K562 (cell line): ENCODE measurements around the gene PCLAF. TPM values are rescaled to one million over a fixed set of nuclear protein-coding genes. Genes with fewer than 3 reads are reported as not detected.
A peak's percentile ranks its signal among the peaks of the same experiment; 100 is the strongest.

ENCODE experiments used
- DNMT1 ChIP-seq: fragments of 450-650 bp; IDR thresholded peaks from 2 replicates; pipeline ENCODE4 v1.6.1; 2016; ENCODE audit warnings: antibody characterized with exemption, mild to moderate bottlenecking
- ESRRB ChIP-seq: fragments of 250-450 bp; sonication (Bioruptor Pico); IDR thresholded peaks from 2 replicates; pipeline ENCODE4 v1.5.0; 2020; ENCODE audit warnings: mild to moderate bottlenecking, moderate library complexity, borderline replicate concordance
- MAFF ChIP-seq: IDR thresholded peaks from 2 replicates; pipeline ENCODE4 v1.6.1; 2012; ENCODE audit warnings: low read length, improper control_type of control experiment
- NFYB ChIP-seq: IDR thresholded peaks from 2 replicates; pipeline ENCODE4 v1.6.1; 2011; ENCODE audit warnings: mild to moderate bottlenecking, moderate library complexity; ENCODE audit not compliant: insufficient read length; ENCODE audit errors: extremely low read depth
- POLR2H ChIP-seq: IDR thresholded peaks from 2 replicates; pipeline ENCODE4 v1.6.1; 2016; ENCODE audit warnings: missing genetic modification characterization, low read depth, mild to moderate bottlenecking, control low read depth, missing compliant biosample characterization, moderate library complexity
- RAD21 ChIP-seq, 2 experiments: fragments of 250-450 bp in 1 of 2; fragments of 450-650 bp in 1 of 2; sonication (Bioruptor Pico) in 1 of 2; formaldehyde crosslinking in 1 of 2; IDR thresholded peaks in 1 of 2; conservative IDR thresholded peaks in 1 of 2; 2 replicates each; pipeline versions ENCODE4 v1.4.0 to v1.8.0; 2020 to 2022; ENCODE audit warnings: mild to moderate bottlenecking in 2 of 2, moderate library complexity in 1 of 2
- RBFOX2 ChIP-seq: fragments of 200-400 bp; formaldehyde crosslinking; IDR thresholded peaks from 2 replicates; pipeline ENCODE4 v1.6.1; 2017; ENCODE audit warnings: low read depth, mild to moderate bottlenecking, low read length, moderate library complexity
- SAP30 ChIP-seq: fragments of 200-600 bp; sonication (generic); IDR thresholded peaks from 2 replicates; pipeline ENCODE4 v1.6.1; 2012; ENCODE audit warnings: borderline replicate concordance, low read depth, mild to moderate bottlenecking, moderate library complexity, low read length, control low read depth, inconsistent platforms; ENCODE audit not compliant: insufficient read depth, poor library complexity, severe bottlenecking
- SNRNP70 ChIP-seq: fragments of 200-400 bp; formaldehyde crosslinking; optimal IDR thresholded peaks from 2 replicates; pipeline ENCODE3; 2017; ENCODE audit warnings: low read depth, low read length
- YBX1 ChIP-seq: fragments of 450-650 bp; IDR thresholded peaks from 2 replicates; pipeline ENCODE4 v1.7.1; 2016; ENCODE audit warnings: mild to moderate bottlenecking
- ZKSCAN3 ChIP-seq: fragments of 250-450 bp; sonication (Bioruptor Pico); IDR thresholded peaks from 2 replicates; pipeline ENCODE4 v1.4.0; 2020
- ZNF197 ChIP-seq: fragments of 200-800 bp; sonication (Bioruptor generic); IDR thresholded peaks from 2 replicates; pipeline ENCODE4 v1.6.1; 2016; ENCODE audit warnings: low read depth, missing genetic modification characterization, missing compliant biosample characterization
- polyA plus RNA-seq, 8 experiments: library from polyadenylated mRNA; depleted of rRNA in 4 of 8; stranded (reverse) in 5 of 8; unstranded in 3 of 8; fragments of >200 nt; fragmentation: Nextera tagmentation in 2 of 8; fragmentation: Illumina TruSeq in 1 of 8; extraction: Ambion mirVana in 2 of 8; extraction: Trizol in 1 of 8; gene quantifications; 2 replicates each; pipeline versions ENCODE4 v1.2.1 to v1.2.3, GENCODE V29; 2011 to 2014; ENCODE audit warnings: inconsistent platforms in 1 of 8, missing spikeins in 1 of 8
- total RNA-seq, 7 experiments: library from RNA; depleted of rRNA in 6 of 7; stranded (reverse); fragments of >200 nt in 6 of 7; fragmentation: Illumina TruSeq in 2 of 7; extraction: Trizol in 2 of 7; gene quantifications; 2 replicates each; pipeline versions ENCODE4 v1.2.1 to v1.2.3, GENCODE V29; 2011 to 2021; ENCODE audit warnings: low replicate concordance in 1 of 7
- TF ChIP-seq, protein P1 (sequence below): IDR thresholded peaks from 3 replicates; pipeline ENCODE4 v1.6.1; 2011; ENCODE audit warnings: borderline replicate concordance, mild to moderate bottlenecking, moderate library complexity; ENCODE audit not compliant: insufficient read length; ENCODE audit errors: extremely low read depth
- TF ChIP-seq, protein P2 (sequence below), 3 experiments: IDR thresholded peaks in 2 of 3; conservative IDR thresholded peaks in 1 of 3; 2 replicates each; pipeline ENCODE4 v1.5.1; 2011 to 2012; ENCODE audit warnings: low read length in 3 of 3, mild to moderate bottlenecking in 3 of 3, control low read depth in 2 of 3, improper control_type of control experiment in 1 of 3, inconsistent platforms in 1 of 3, low read depth in 1 of 3, mixed read lengths in 1 of 3, moderate library complexity in 1 of 3; ENCODE audit not compliant: insufficient read depth in 2 of 3
- TF ChIP-seq, protein P3 (sequence below), 2 experiments: IDR thresholded peaks; 2 replicates each; pipeline ENCODE4 v1.6.1; 2012; ENCODE audit warnings: improper control_type of control experiment in 2 of 2, low read depth in 2 of 2, low read length in 2 of 2, borderline replicate concordance in 1 of 2

The PCLAF gene
- total and polyA plus RNA-seq, 9 of the 15 experiments (the other 6 are each of a cell fraction or from before 2014, with no cell fraction given) = 112 to 881 (median 360) TPM

DNA sequence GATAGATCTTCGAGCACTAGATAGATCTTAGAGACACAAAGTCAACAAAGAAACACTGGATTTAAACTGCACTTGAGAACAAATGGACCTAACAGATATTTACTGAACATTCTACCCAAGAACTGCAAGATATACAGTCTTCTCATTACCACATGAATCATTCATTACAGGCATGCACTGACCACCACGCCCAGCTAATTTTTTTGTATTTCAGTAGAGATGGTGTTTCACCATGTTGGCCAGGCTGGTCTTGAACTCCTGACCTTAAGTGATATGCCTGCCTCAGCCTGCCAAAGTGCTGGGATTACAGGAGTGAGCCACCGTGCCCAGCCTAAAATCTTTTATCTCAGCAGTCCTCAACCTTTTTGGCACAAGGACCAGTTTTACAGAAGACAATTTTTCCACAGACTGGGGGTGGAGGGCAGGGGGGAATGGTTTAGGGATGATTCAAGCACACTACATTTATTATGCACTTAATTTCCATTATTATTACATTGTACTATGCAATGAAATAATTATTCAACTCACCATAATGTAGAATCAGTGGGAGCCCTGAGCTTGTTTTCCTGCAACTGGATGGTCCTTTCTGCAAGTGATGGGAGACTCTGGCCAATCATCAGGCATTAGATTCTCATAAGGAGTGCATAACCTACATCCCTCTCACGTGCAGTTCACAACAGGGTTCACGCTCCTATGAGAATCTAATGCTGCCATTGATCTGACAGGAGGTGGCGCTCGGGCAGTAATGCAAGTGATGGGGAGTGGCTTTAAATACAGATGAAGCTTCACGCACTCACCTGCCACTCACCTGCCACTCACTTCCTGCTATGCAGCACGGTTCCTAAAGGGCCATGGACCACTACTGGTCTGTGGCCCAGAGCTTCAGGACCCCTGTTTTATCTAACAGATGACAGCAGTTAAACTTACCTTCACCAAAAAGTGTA lies 47.0 kb downstream of the PCLAF start (continued):
- TF ChIP-seq ESRRB = no peak
- TF ChIP-seq ZNF197 (CRISPR knock-in tag) = no peak
- TF ChIP-seq DNMT1 = no peak
- TF ChIP-seq POLR2H (tag) = no peak
- TF ChIP-seq, protein P1, sequence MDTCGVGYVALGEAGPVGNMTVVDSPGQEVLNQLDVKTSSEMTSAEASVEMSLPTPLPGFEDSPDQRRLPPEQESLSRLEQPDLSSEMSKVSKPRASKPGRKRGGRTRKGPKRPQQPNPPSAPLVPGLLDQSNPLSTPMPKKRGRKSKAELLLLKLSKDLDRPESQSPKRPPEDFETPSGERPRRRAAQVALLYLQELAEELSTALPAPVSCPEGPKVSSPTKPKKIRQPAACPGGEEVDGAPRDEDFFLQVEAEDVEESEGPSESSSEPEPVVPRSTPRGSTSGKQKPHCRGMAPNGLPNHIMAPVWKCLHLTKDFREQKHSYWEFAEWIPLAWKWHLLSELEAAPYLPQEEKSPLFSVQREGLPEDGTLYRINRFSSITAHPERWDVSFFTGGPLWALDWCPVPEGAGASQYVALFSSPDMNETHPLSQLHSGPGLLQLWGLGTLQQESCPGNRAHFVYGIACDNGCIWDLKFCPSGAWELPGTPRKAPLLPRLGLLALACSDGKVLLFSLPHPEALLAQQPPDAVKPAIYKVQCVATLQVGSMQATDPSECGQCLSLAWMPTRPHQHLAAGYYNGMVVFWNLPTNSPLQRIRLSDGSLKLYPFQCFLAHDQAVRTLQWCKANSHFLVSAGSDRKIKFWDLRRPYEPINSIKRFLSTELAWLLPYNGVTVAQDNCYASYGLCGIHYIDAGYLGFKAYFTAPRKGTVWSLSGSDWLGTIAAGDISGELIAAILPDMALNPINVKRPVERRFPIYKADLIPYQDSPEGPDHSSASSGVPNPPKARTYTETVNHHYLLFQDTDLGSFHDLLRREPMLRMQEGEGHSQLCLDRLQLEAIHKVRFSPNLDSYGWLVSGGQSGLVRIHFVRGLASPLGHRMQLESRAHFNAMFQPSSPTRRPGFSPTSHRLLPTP = no peak
- no peak for TF ChIP-seq YBX1
- no peak for TF ChIP-seq SAP30
- TF ChIP-seq RAD21 (CRISPR knock-in tag; conservative IDR thresholded peaks at IDR 0.05 in 1 of 2, IDR thresholded peaks at IDR 0.05 in 1 of 2) = peak in 1 of 2 experiments; percentile 29; a peak in 1 of 4 replicates
- TF ChIP-seq, protein P2, sequence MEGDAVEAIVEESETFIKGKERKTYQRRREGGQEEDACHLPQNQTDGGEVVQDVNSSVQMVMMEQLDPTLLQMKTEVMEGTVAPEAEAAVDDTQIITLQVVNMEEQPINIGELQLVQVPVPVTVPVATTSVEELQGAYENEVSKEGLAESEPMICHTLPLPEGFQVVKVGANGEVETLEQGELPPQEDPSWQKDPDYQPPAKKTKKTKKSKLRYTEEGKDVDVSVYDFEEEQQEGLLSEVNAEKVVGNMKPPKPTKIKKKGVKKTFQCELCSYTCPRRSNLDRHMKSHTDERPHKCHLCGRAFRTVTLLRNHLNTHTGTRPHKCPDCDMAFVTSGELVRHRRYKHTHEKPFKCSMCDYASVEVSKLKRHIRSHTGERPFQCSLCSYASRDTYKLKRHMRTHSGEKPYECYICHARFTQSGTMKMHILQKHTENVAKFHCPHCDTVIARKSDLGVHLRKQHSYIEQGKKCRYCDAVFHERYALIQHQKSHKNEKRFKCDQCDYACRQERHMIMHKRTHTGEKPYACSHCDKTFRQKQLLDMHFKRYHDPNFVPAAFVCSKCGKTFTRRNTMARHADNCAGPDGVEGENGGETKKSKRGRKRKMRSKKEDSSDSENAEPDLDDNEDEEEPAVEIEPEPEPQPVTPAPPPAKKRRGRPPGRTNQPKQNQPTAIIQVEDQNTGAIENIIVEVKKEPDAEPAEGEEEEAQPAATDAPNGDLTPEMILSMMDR (IDR thresholded peaks at IDR 0.05 in 2 of 3, conservative IDR thresholded peaks at IDR 0.05 in 1 of 3; ENCODE audit: insufficient read depth in 2 of 3, low read depth in 1 of 3, low read length in 3 of 3) = peak in 1 of 3 experiments; percentile 5; a peak in 1 of 6 replicates
- TF ChIP-seq SNRNP70 = no peak
- TF ChIP-seq ZKSCAN3 (CRISPR knock-in tag) = no peak
- TF ChIP-seq MAFF = no peak
- no peak for TF ChIP-seq RBFOX2
- TF ChIP-seq NFYB = no peak
- TF ChIP-seq, protein P3, sequence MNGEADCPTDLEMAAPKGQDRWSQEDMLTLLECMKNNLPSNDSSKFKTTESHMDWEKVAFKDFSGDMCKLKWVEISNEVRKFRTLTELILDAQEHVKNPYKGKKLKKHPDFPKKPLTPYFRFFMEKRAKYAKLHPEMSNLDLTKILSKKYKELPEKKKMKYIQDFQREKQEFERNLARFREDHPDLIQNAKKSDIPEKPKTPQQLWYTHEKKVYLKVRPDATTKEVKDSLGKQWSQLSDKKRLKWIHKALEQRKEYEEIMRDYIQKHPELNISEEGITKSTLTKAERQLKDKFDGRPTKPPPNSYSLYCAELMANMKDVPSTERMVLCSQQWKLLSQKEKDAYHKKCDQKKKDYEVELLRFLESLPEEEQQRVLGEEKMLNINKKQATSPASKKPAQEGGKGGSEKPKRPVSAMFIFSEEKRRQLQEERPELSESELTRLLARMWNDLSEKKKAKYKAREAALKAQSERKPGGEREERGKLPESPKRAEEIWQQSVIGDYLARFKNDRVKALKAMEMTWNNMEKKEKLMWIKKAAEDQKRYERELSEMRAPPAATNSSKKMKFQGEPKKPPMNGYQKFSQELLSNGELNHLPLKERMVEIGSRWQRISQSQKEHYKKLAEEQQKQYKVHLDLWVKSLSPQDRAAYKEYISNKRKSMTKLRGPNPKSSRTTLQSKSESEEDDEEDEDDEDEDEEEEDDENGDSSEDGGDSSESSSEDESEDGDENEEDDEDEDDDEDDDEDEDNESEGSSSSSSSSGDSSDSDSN (IDR thresholded peaks at IDR 0.05; ENCODE audit: borderline replicate concordance in 1 of 2, low read depth in 2 of 2, low read length in 2 of 2) = no peak
